Breast epithelium (tissue), 3 donors: Measurements from ENCODE around the gene CPT1B.

Source experiments
- POLR2A ChIP-seq: fragments of 450-650 bp; IDR thresholded peaks from one replicate; pipeline ENCODE4 v1.6.1; 2016; ENCODE audit warnings: antibody characterized with exemption, mild to moderate bottlenecking, moderate library complexity
- POLR2AphosphoS5 ChIP-seq, 3 donors: sonication (generic); formaldehyde crosslinking; IDR thresholded peaks; one replicate each; pipeline ENCODE4 v1.6.1; 2017; ENCODE audit warnings: antibody characterized with exemption in 3 of 3
- TF ChIP-seq, protein P1 (sequence below), 3 donors: fragments of 450-650 bp; IDR thresholded peaks; one replicate each; pipeline ENCODE4 v1.5.1; 2016 to 2017; ENCODE audit warnings: antibody characterized with exemption in 3 of 3, mild to moderate bottlenecking in 3 of 3, moderate library complexity in 3 of 3

DNA sequence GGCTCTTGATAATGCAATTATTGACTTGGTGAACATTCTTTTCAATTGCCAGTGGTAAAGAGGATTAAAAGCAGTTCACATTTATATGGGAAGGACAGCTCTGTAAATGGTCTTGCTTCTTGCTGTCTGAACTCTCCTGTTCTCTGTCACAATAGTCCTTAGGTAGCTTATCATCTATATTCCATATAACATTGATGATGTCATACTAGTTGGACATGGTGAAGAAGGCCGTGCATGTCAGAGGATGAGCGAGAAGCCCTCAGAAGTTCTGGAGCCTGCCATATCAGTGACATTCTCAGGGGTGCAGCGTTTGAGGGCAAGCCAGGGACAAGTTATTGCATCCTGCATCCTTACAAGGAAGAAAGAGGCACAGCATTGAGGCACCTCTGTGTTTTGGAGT is 7.0 kb upstream of the CPT1B start:
- TF ChIP-seq, protein P1, sequence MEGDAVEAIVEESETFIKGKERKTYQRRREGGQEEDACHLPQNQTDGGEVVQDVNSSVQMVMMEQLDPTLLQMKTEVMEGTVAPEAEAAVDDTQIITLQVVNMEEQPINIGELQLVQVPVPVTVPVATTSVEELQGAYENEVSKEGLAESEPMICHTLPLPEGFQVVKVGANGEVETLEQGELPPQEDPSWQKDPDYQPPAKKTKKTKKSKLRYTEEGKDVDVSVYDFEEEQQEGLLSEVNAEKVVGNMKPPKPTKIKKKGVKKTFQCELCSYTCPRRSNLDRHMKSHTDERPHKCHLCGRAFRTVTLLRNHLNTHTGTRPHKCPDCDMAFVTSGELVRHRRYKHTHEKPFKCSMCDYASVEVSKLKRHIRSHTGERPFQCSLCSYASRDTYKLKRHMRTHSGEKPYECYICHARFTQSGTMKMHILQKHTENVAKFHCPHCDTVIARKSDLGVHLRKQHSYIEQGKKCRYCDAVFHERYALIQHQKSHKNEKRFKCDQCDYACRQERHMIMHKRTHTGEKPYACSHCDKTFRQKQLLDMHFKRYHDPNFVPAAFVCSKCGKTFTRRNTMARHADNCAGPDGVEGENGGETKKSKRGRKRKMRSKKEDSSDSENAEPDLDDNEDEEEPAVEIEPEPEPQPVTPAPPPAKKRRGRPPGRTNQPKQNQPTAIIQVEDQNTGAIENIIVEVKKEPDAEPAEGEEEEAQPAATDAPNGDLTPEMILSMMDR (IDR thresholded peaks at IDR 0.05): no peak
- TF ChIP-seq POLR2A (no peak), POLR2AphosphoS5 (IDR thresholded peaks at IDR 0.05) (no peak)
